Spleen (tissue), 11 donors: ENCODE data around the gene C16orf54. TPM values are rescaled to one million over a fixed set of nuclear protein-coding genes. Genes with fewer than 3 reads are reported as not detected.
A peak's percentile ranks its signal among the peaks of the same experiment; 100 is the strongest.
"Not testable (repeated sequence)": the region's sequence is repeated elsewhere in the genome, so short reads cannot be mapped to it uniquely, and the experiment has no call there.

Source experiments
- DNase-seq: peaks from one replicate; pipeline ENCODE4 v3.0.0-alpha.2; 2020
- H3K27ac ChIP-seq, 8 donors: fragments of 200-600 bp; sonication (generic) in 7 of 8; 1 replicate in 4 of 8; 2 replicates in 4 of 8; pipeline versions ENCODE4 v1.5.0 to v1.8.0; 2016 to 2021; ENCODE audit warnings: inconsistent platforms in 4 of 8, mild to moderate bottlenecking in 4 of 8, moderate library complexity in 1 of 8
- H3K27me3 ChIP-seq, 7 donors: fragments of 200-600 bp; sonication (generic) in 6 of 7; replicated peaks in 1 of 7; 1 replicate in 4 of 7; 2 replicates in 3 of 7; pipeline versions ENCODE4 v1.5.0 to v1.8.0; 2016 to 2021; ENCODE audit warnings: inconsistent platforms in 3 of 7, mild to moderate bottlenecking in 1 of 7
- H3K36me3 ChIP-seq, 6 donors: fragments of 200-600 bp; sonication (generic) in 5 of 6; 1 replicate in 4 of 6; 2 replicates in 2 of 6; pipeline versions ENCODE4 v1.5.0 to v1.8.0; 2016 to 2021; ENCODE audit warnings: inconsistent platforms in 2 of 6
- H3K4me1 ChIP-seq, 6 donors: fragments of 200-600 bp; sonication (generic) in 5 of 6; 1 replicate in 3 of 6; 2 replicates in 3 of 6; pipeline versions ENCODE4 v1.5.0 to v1.8.0; 2016 to 2021; ENCODE audit warnings: inconsistent platforms in 3 of 6
- H3K4me3 ChIP-seq, 8 donors: fragments of 200-600 bp; sonication (generic) in 7 of 8; 1 replicate in 4 of 8; 2 replicates in 4 of 8; pipeline versions ENCODE4 v1.5.0 to v1.8.0; 2016 to 2021; ENCODE audit warnings: inconsistent platforms in 4 of 8, mild to moderate bottlenecking in 4 of 8, moderate library complexity in 2 of 8
- H3K9me3 ChIP-seq, 8 donors: fragments of 200-600 bp; sonication (generic) in 7 of 8; 1 replicate in 4 of 8; 2 replicates in 4 of 8; pipeline versions ENCODE4 v1.5.0 to v1.8.0; 2016 to 2021; ENCODE audit warnings: inconsistent platforms in 4 of 8
- CTCF ChIP-seq, 11 experiments: fragments of 200-600 bp in 7 of 11; fragments of 450-650 bp in 4 of 11; sonication (generic) in 4 of 11; IDR thresholded peaks in 8 of 11; conservative IDR thresholded peaks in 3 of 11; 1 replicate in 7 of 11; 2 replicates in 4 of 11; pipeline versions ENCODE4 v1.4.0 to v1.8.0; 2016 to 2021; ENCODE audit warnings: antibody characterized with exemption in 11 of 11, inconsistent platforms in 4 of 11, mild to moderate bottlenecking in 1 of 11
- POLR2A ChIP-seq, 3 donors: fragments of 450-650 bp; IDR thresholded peaks; one replicate each; pipeline ENCODE4 v1.5.1; 2017; ENCODE audit warnings: antibody characterized with exemption in 3 of 3, mild to moderate bottlenecking in 1 of 3
- POLR2AphosphoS5 ChIP-seq, 3 donors: sonication (generic); formaldehyde crosslinking; IDR thresholded peaks; one replicate each; pipeline ENCODE4 v1.5.1; 2017; ENCODE audit warnings: antibody characterized with exemption in 3 of 3
- WGBS, 5 donors: extraction: QIAGEN DNeasy Blood & Tissue Kit in 3 of 5; methylation state at CpG; one replicate each; pipeline versions ENCODE4 v1.1.5 to v1.1.7; 2013 to 2018; 5-methylcytosine and 5-hydroxymethylcytosine counted together
- intact Hi-C: fragments of 100-400 bp; cut with DNase I; formaldehyde crosslinking; loops from one replicate; pipeline ENCODE4 v1.15.0; 2023; ENCODE audit warnings: low total_unique reads
- polyA plus RNA-seq, 3 donors: library from polyadenylated mRNA; stranded (reverse); fragments of 200-250 nt; gene quantifications; one replicate each; pipeline ENCODE4 v1.2.1, GENCODE V29; 2013
- total RNA-seq, 7 donors: library from RNA; depleted of rRNA in 3 of 7; stranded (reverse); fragments of >200 nt in 3 of 7; fragmentation: NEBNext Ultra II Directional in 4 of 7; extraction: Animal tissue kit (Norgen Biotek cat#: 25700) in 4 of 7; gene quantifications; one replicate each; pipeline versions ENCODE4 v1.1.0 to v1.2.1, GENCODE V29; 2016 to 2021
- donor health status: healthy with polysubstance abuse.
- donor health status: DM: no; HTN: no; CAD: no; lungs with moderate emphysema.
- donor health status: DM: no; HTN: no; CAD: no.
- donor health status: Bipolar disorder and iron deficiency.
- donor health status: healthy.
- donor health status: DM: no; HTN: no; CAD: no.
- donor health status: DM: yes; HTN: yes; CAD: no.

C16orf54 gene
- total and polyA plus RNA-seq, 10 donors = 15.6 to 46.0 (median 35.0) TPM

GRCh38 chr16:29784901-29785500 lies 39.2 kb upstream of the C16orf54 start:
- DNase-seq = peak; percentile 95
- Histone ChIP-seq H3K27me3 (no peaks in the 10 kb centered on the region), H3K9me3 (no peaks in the 10 kb centered on the region), H3K27ac (peak overlapping the region in 4 of 8 donors; percentile 4 to 56 (median 30)), H3K4me3 (peak overlapping the region in 6 of 8 donors; percentile 4 to 50 (median 14)), H3K4me1 (peaks cover 0 to 26% (median 19%) of the 10 kb centered on the region in 6 donors), H3K36me3 (no peaks in the 10 kb centered on the region)
- TF ChIP-seq POLR2AphosphoS5 (IDR thresholded peaks at IDR 0.05) (peak; percentile 45 to 75 (median 55)), CTCF (IDR thresholded peaks at IDR 0.05 in 8 of 11, conservative IDR thresholded peaks at IDR 0.05 in 3 of 11) (peak; percentile 60 to 93 (median 83)), POLR2A (IDR thresholded peaks at IDR 0.05) (no peak)
- intact Hi-C loops = no loop called here
- 18 to 33% (median 21%) methylated on average over 26 to 38 of the region's 38 CpGs for WGBS, 5 donors

- no peak overlapping the region for H3K4me3 ChIP-seq
- peaks cover 0 to 18% (median 12%) of the 10 kb centered on the region in 6 donors for H3K4me1 ChIP-seq
- WGBS, 5 donors = 89 to 97% (median 90%) methylated on average over 2 of the region's 2 CpGs
- no peaks in the 10 kb centered on the region for H3K36me3 ChIP-seq
- TF ChIP-seq POLR2AphosphoS5 (IDR thresholded peaks at IDR 0.05) (no peak), CTCF (IDR thresholded peaks at IDR 0.05 in 8 of 11, conservative IDR thresholded peaks at IDR 0.05 in 3 of 11) (no peak)
- DNase-seq = no peak
- no peaks in the 10 kb centered on the region for H3K9me3 ChIP-seq
- no peaks in the 10 kb centered on the region for H3K27me3 ChIP-seq
- intact Hi-C loops = no loop called here
- H3K27ac ChIP-seq = no peak overlapping the region
Measured at GRCh38 chr16:29784157-29784556, 38.4 kb upstream of the C16orf54 start.

- WGBS, 5 donors = 85 to 89% (median 86%) methylated on average over 13 of the region's 13 CpGs
- not testable (repeated sequence) for H3K27ac ChIP-seq, H3K9me3 ChIP-seq
Measured at GRCh38 chr16:29783094-29783953, 37.5 kb upstream of the C16orf54 start.

GRCh38 chr16:29779474-29779873 lies 33.7 kb upstream of the C16orf54 start:
- DNase-seq = no peak

More at GRCh38 chr16:29783094-29783953, 37.5 kb upstream of the C16orf54 start:
- H3K27me3 ChIP-seq, H3K36me3 ChIP-seq, DNase-seq, intact Hi-C loops, H3K4me3 ChIP-seq: not testable (repeated sequence)
- peaks cover 0 to 14% (median 12%) of the 10 kb centered on the region in 6 donors for H3K4me1 ChIP-seq

More at GRCh38 chr16:29779474-29779873, 33.7 kb upstream of the C16orf54 start:
- Histone ChIP-seq H3K27me3 (no peaks in the 10 kb centered on the region), H3K4me3 (no peak overlapping the region), H3K9me3 (no peaks in the 10 kb centered on the region), H3K4me1 (peaks cover 0 to under 1% (median 0%) of the 10 kb centered on the region in 6 donors), H3K27ac (no peak overlapping the region), H3K36me3 (no peaks in the 10 kb centered on the region)
- TF ChIP-seq POLR2A (IDR thresholded peaks at IDR 0.05) = no peak
- TF ChIP-seq POLR2AphosphoS5 (IDR thresholded peaks at IDR 0.05) = no peak
- no peak for TF ChIP-seq CTCF (IDR thresholded peaks at IDR 0.05 in 8 of 11, conservative IDR thresholded peaks at IDR 0.05 in 3 of 11)
- WGBS, 5 donors = 79 to 94% (median 86%) methylated on average over 10 of the region's 10 CpGs
- intact Hi-C loops = no loop called here
